GM19351 (cell line): ENCODE results near the gene KAT6B.

Experiments used
- ATAC-seq: cut with Tn5 transposase; IDR thresholded peaks from one replicate; pipeline ENCODE4 v1.9.1; 2021; ENCODE audit warnings: mild to moderate bottlenecking, moderate library complexity; ENCODE audit not compliant: unreplicated experiment

The KAT6B gene

DNA sequence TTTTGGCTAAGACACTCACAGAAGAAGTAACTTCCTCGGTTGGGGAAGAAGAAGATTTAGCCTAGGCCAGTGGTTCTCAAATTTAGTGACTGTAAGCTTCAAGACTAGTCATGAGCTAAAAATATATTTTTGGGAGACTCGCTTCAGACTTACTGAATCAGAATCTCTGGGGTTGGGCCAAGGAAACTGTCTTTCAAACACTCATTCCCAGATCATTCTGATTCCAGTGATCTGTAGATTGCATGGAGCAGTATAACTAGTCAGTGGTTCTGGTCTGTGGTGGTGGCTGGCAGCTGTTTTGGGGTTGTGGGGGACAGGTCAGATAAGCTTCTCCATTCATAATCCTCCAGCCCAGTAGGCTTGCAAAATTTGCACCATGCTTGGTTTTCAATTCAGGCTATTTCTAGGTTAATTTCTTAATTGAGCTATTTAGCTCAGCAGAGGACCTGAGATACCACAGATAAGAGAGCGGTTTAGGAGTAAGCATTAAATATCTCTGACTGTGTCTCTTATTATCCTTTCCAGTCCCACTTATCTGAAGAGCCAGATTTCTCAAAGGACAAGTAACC lies 3.8 kb upstream of the KAT6B start:
- no peak for ATAC-seq

DNA sequence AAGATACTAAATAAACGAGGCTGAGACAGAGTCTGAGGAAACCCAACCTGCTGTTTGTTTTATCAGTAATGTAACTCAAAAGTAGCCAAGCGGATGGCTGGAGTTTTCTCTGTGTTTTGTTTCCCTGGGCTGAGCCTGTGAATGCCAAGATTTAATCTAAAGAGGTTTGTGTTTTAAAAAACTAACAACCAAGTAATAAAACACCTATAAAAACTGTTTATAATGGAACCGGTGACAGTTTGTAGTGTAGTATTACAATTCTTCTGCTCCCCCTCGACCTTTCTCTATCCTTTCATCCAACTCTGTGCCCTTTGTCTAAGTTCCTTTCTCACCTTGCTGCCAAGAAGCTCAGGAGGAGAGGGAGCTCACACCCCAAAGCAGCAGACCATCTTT lies 2.6 kb upstream of the KAT6B start:
- ATAC-seq, result no peak

- no peak for ATAC-seq
These were observed 2.1 kb upstream of the KAT6B start for GRCh38 chr10:74824184-74824899.

- no peak for ATAC-seq
These were observed 1.5 kb upstream of the KAT6B start for GRCh38 chr10:74824900-74825370.

DNA sequence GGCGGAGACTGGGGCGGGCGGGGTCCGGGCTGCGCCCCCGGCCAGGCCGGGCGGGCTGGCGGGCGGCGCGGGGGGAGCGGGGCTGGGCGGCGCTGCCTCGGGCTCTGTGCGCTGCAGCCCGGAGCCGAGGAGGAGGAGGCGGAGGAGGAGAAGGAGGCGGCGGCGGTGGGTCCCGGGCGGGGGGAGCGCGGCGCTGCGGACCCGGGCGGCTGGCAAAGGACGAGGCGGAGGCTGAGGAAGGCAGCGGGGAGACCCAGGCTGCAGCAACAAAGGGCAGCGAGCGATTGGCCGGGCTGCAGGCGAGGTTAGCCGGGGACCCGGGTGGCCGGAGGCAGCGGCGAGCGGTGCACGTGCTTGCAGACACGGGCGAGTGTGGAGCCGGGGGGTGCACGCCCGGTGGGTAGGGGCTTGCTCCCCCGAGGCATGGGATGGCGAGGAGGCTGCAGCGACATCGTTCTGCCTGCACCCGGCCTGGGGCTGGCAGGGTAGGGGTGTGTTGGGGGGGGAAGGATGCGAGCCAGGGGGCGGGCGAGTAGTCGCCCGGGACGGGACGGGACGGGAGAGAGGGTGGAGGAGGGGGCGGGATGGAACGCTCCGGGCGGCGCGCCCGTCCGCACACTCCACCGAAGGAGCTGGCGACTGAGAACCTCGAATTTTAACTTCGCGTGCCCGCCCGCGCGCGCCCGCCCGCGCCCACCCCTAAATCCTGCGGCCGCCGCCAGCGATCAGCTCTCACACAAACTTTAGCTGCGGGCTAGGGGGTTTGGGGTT lies 844 bp upstream of the KAT6B start:
- ATAC-seq, result no peak

DNA sequence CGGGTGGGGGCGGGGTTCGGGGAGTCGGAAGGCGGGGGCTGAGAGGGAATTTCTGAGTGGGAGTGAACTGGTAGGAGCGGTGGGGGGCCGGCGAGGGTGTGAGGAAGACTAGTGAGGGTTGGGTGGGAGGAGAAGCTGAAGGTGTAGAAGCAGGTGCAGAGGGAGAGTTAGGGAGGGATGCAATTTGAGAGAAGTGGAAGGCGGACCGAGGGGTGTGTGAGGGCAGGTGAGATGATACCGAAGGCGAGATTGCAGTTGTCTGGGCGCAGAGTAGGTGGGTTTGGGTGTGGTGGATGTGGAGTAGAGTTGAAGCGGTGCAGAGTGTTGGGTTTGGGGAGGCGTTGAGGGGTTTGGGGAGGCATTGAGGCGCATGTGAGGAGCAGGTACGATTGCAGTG lies 643 bp downstream of the KAT6B start:
- no peak for ATAC-seq

DNA sequence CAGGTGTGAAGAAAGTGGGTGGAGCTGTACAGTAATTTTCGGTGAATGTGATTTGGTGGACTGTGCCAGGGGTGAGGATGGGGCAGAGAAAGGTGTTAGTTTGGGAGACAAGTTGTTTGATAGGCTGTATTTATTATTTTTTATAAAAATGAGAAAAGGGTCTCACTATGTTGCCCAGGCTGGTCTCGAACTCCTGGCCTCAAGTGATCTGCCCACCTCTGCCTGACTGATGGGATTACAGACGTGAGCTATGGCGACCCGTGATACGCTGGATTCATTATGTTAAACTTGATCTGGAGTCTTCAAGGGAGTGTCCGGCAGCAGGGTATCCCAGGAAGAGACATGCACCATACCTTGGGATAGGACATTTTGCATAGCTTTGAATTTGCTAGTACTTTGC lies 1.3 kb downstream of the KAT6B start:
- ATAC-seq, result no peak

DNA sequence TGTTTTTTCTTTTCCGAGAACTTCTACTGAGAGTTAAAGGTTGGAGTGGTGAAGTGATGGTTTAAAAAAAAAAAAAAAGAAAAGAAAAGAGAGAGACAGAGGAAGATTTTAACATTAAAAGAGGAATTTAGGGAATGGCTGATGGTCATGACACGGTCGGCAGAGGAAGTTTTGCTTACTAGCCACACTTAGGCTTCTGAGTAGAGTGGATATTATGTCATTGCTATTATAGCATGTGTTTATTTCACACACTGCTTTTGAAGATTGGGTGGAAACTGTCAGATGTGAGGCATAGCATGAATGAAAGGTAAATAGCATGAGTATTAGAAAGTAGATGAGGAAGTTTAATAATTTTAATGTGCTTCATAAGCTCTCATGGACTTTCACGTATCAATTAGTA lies 2.5 kb downstream of the KAT6B start:
- no peak for ATAC-seq

GRCh38 chr10:74831518-74832120 lies 5.2 kb downstream of the KAT6B start:
- no peak for ATAC-seq

DNA sequence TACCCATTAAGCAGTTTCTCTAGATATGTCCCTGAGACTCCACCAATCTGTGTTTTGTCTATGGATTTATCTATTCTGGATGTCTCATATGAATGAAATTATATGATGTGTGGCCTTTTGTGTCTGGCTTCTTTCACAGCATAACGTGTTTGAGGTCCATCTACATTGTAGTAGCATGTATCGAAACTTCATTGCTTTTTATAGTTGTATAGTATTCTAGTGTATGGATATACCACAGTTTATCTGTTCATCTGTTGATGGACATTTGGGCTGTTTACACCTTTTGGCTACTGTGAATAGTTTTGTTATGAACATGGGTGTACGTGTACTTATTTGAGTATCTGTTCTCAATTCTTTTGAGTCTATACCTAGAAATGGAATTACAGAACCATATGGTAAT lies 9.6 kb downstream of the KAT6B start:
- no peak for ATAC-seq

DNA sequence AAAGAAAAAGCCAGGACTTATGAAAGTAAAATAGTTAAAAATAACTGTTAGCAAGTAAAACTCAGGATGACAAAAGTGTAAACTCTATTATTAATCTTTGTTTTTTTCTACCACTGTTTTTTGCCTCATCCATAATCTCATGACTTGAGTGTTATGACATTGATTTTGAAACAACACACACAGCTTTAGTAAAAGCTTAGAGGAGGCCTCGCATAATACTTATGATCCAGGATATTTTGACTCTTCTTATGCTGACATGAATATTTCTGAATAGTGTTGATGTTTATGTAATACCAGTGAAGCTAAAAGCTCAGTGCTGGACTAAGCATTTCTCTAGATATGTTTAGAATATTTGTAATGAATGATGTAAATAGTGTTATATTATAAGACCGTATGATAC lies 10.5 kb downstream of the KAT6B start:
- ATAC-seq, result no peak

DNA sequence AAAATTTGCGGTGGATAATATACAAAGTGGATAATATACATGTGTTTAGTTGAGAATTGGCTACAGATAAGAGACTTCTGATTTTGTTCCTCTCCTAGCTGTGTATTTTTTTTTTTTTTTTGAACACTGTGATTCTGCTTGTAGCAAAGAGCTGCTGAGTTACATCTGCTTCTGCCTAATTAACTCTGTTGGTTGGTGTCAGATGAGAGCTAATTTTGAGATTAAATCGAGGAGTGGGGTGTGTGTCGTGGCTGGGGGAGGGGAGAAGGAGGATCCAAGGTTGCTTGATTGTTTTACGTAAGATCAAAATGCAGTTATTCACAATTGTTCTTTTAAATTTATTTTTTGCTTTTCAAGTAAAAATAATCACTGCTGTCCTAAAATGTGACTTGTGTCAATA lies 11.3 kb downstream of the KAT6B start:
- ATAC-seq, result no peak

DNA sequence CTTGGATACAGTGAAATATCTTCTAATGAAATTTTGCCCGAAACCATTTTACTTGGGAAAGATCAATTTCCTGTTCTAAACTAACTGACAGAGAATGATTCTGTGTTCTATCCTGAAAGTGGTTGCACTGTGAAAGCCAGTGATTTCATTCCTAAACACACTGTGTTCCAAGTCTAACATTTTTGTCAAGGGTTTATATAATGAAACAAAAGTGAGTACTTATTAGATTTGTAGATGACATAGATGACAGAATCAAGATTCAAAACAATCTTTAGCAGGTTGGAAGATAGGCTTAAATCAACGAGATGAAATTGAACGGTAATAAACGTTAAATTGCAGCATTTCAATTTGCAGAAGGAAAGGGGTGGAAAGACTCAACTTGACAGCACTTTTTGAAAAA lies 13.3 kb downstream of the KAT6B start:
- ATAC-seq, result no peak

DNA sequence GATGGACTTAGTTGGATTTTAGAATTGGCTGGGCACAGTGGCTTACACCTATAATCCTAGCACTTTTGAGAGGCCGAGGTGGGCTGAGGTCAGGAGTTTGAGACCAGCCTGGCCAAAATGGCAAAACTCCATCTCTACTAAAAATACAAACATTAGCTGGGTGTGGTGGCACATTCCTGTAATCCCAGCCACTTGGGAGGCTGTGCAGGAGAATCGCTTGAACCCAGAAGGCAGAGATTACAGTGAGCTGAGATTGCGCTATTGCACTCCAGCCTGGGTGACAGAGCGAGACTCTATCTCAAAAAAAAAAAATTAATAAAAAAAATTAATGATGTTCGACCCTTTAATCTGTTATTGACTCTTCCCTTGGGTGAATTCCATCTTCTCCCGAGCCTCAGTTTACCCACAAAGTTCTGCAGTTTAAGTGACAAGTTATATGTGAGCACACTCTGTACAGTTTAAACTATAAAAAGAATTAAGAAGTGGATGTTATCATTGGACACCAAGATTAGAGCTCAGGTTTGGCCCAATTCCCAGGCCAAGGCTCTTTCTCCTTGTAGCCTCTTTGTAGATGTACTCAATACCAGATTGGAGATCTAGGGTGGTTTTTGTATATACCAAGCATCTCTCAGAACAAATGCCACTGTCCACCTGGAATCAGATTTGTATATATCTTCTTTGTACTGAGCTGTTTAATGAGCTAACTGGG lies 15.0 kb downstream of the KAT6B start:
- ATAC-seq, result no peak

DNA sequence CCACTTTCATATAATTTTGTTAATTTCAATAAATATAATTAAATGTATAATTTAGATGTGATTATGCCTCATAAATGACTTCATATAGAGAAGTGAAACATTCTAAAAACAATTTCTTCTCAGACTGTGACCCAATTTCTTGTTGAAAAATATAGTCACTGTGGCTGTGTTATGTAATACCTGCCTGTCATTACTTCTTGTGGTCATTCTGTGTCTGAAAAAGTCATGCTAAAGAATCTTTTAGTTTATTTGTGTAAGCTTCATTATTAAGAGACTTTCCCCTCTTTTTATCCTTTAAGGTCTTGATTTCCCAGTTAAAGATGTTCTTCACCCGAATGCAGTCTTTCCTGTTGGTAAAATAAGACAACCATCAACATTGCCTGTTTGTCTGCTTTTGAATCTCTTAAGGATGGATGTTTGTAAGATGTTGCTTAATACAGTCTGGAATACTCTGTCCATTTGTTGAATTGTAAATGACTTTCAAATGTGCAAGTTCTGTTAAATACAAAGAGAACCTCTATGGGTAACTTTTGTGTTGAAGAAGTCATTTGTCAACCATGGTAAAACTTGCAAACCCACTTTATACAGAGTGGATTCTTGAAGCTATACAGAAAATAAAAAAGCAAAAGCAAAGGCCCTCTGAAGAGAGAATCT lies 16.0 kb downstream of the KAT6B start:
- ATAC-seq, result no peak

- no peak for ATAC-seq
These were observed 20.6 kb downstream of the KAT6B start for GRCh38 chr10:74846958-74847357.

DNA sequence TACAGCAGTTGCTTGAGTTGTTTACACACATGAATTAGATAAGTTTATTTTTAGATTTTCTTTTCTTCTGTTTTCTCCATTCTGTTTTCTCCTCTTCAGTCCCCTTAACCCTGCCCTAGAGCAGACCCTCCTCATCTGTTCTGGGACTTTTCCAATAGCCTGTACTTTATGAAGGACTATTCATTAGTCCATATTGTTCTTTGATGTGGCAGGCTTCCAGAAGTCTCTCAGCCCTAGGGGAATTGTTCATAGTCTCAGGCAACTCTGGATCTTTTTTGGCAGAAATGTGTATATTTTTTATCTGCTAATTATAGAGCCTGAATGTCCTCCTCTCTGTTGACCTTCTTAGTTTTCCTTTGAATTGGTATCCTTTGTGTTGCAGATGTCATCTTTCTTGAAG lies 25.4 kb downstream of the KAT6B start:
- ATAC-seq, result no peak

- no peak for ATAC-seq
These were observed 26.0 kb downstream of the KAT6B start for GRCh38 chr10:74852381-74852780.

GRCh38 chr10:74854610-74855009 lies 28.2 kb downstream of the KAT6B start:
- ATAC-seq, result no peak

DNA sequence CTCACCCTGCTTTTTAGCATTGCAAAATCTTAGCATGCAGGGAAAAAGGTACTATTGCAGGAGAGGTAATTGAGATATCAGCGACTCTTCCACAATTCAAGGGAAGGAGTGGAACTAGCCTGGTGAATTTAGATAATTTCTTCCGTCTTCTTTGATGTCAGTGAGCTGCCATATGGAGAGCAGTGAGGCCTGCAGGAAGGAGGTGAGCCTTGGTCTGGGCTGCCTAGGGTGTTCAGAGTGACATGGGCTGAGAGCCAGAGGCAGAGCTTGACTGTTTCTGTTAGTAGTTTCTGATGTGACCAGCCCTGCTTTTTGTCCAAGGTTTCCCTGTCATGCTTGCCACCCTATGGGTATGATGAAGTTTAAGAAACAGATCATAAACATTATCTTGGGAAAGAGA lies 28.6 kb downstream of the KAT6B start:
- ATAC-seq, result peak; percentile 49

- ATAC-seq, result no peak
These were observed 29.0 kb downstream of the KAT6B start for GRCh38 chr10:74855439-74855838.
